Measurements from ENCODE around the gene HOXC5.

Gene HOXC5

DNA sequence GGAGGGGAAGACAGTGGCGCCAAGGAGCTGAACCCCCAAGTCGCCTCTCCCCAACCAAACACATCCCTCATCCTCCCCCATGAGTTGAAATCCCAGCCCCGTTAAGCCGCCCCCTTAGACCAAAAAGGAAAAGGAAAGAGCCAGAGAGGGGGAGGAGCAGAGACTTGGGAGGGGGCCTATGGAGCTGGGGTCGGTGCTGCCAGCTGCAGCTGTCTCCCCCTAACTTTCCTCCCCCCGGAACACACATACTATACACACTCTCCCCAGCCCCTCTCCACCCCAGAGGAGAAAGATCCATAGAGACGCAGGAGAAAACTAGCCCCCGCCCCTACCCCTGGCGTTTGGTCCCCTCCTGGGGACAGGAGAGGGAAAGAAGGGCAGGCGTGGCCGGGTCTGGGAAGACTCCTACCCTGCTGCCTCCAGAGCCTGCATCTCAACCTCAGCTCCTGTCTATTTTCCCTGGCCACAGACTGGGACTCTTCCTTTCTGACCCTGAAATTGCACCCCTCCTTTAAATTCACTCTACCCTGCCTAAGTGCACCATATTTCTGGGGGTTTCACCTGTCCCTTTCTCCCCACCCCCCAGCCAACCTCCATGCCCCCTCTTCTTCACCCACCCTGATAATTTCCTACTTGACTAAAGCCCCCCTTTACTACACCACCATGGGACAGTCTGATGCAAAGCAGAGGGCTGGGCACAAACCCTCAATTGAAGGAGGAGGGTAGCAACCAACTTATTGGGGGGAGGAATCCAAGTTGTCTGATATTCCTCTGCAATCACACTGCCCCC, 34.5 kb upstream of the HOXC5 start:
- no peak overlapping the region for H3K9ac ChIP-seq (ENCODE audit: low read length)
- H3K4me1 ChIP-seq (ENCODE audit: control insufficient read depth, insufficient read depth, low read length), result no peaks in the 10 kb centered on the region
- no peak overlapping the region for H3K27ac ChIP-seq (ENCODE audit: low read depth, low read length)
- no peaks in the 10 kb centered on the region for H3K36me3 ChIP-seq (ENCODE audit: control insufficient read depth, insufficient read depth, low read length)
- no peak overlapping the region for H3K4me3 ChIP-seq (ENCODE audit: low read length)
- peaks cover 84% of the 10 kb centered on the region for H3K27me3 ChIP-seq (ENCODE audit: control insufficient read depth, insufficient read depth, low read length)

GRCh38 chr12:53998900-53999236, 34.0 kb upstream of the HOXC5 start:
- H3K4me1 ChIP-seq (ENCODE audit: control insufficient read depth, insufficient read depth, low read length), result no peaks in the 10 kb centered on the region
- no peaks in the 10 kb centered on the region for H3K36me3 ChIP-seq (ENCODE audit: control insufficient read depth, insufficient read depth, low read length)
- H3K27ac ChIP-seq (ENCODE audit: low read depth, low read length), result no peak overlapping the region
- H3K4me3 ChIP-seq (ENCODE audit: low read length), result no peak overlapping the region
- H3K27me3 ChIP-seq (ENCODE audit: control insufficient read depth, insufficient read depth, low read length), result peaks cover 81% of the 10 kb centered on the region
- H3K9ac ChIP-seq (ENCODE audit: low read length), result no peak overlapping the region

DNA sequence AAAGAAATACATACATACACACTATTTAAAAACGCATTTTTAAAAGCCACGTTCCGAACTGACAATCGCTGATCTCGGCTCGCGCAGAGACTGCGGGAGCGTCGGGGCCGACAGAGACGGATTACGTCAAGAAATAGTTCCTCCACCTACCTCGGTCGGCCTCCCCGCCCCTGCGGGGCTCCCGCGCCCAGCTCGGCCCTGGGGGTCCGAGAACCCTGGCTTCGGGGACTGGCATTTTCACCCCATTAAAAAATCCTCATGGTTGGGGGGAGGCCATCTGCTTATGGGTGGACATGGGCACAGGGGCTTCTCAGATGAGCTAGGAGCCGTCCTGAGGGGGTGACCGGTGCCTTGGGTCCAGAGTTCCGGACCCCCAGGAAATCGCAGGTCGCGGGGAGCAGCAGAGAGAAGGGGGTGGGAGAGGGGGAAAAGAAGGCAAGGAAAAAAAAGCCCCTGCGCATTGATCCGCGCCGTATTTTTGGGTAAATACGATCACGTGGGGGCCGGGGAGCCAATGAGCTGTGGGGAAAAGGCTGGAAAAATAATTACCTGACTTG, 33.2 kb upstream of the HOXC5 start:
- Histone ChIP-seq H3K27me3 (ENCODE audit: control insufficient read depth, insufficient read depth, low read length) (peaks cover 77% of the 10 kb centered on the region), H3K4me1 (ENCODE audit: control insufficient read depth, insufficient read depth, low read length) (no peaks in the 10 kb centered on the region), H3K27ac (ENCODE audit: low read depth, low read length) (no peak overlapping the region), H3K4me3 (ENCODE audit: low read length) (peak overlapping the region; percentile 5), H3K9ac (ENCODE audit: low read length) (no peak overlapping the region), H3K36me3 (ENCODE audit: control insufficient read depth, insufficient read depth, low read length) (no peaks in the 10 kb centered on the region)

DNA sequence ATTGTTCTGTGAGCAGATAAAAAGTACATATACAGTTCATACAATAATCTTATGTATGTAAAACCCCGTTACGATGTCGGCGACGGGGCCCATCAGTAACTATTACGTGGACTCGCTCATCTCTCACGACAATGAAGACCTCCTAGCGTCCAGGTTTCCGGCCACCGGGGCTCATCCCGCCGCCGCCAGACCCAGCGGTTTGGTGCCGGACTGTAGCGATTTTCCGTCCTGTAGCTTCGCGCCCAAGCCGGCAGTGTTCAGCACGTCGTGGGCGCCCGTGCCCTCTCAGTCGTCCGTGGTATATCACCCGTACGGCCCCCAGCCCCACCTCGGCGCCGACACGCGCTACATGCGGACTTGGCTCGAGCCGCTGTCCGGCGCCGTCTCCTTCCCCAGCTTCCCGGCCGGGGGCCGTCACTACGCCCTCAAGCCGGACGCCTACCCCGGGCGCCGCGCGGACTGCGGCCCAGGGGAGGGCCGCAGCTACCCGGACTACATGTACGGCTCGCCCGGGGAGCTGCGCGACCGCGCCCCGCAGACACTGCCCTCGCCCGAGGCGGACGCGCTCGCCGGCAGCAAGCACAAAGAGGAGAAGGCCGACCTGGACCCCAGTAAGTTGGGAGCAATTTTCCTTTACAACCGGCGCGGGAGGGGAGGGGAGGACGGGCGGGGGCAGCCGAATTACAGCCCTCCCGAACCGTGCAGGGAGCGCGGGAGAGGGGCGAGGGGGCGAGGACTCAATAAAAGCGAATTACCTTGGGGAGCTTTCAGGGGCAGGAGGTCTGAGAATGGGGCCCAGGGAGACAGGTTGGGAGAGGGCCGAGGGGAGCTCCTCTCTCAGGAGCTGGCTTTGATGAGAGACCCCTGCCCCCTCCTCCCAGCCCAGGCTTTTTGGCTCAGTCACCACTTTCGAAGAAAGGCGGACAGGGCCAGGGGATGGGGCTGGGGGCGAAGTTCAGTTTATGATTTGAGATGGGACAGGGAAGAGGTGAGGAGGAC, 32.4 kb upstream of the HOXC5 start, which contains the start of gene HOXC9:
Gene HOXC9, plus strand, starts transcription at position 46 of the 999 bp plus-strand sequence. Its CDS starts 28 bp downstream, at position 74.
- peak within 1 kb of the TSS; percentile 5 for H3K4me3 ChIP-seq (ENCODE audit: low read length)
- H3K27ac ChIP-seq (ENCODE audit: low read depth, low read length), result no peak within 1 kb of the TSS
- H3K36me3 ChIP-seq (ENCODE audit: control insufficient read depth, insufficient read depth, low read length), result no peaks in the 10 kb centered on the region
- peaks cover 78% of the 10 kb centered on the region for H3K27me3 ChIP-seq (ENCODE audit: control insufficient read depth, insufficient read depth, low read length)
- no peak within 1 kb of the TSS for H3K9ac ChIP-seq (ENCODE audit: low read length)
- H3K4me1 ChIP-seq (ENCODE audit: control insufficient read depth, insufficient read depth, low read length), result no peaks in the 10 kb centered on the region

DNA sequence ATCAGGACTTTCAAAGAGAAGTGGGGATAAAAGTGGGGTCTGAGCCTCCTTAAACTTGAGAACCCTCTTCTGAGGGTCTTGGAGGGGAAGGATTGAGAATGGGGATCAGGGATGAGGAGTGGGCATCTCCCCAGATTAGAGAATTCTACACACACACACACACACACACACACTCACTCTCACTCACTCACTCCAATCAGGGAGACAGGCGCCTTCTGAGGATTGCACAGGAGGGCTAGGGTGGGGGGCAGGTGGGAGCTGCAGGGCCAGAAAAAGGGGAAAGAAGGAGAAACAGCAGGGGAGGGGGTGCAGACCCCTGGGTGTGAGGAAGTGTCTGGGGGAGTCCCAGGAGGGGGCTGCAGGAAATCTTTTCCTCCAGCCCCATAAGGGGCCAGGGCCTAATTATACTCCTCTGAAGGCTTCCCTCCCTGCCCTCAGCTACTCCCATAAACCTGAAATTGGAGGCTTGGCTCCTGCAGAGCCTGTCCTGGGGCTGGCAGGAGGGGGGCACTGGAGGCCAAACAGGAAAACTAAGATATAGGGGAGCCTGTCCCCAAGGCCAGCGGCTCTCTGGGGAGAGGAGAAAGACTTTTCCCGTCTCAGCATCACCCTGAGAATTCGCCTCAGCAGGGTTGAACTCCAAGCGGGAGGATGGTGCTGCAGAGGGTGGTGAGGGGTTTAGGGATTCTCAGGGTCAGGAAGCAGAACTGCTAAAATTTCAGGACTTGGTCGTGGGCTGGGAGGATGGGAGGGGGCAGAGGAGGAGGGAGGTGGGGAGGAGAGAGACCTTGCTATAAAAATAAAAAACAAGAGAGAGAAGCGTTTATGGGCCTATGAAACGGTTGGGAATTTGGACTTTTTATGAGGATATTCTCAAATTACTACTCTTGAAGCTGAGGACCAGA, 31.3 kb upstream of the HOXC5 start:
- Histone ChIP-seq H3K4me1 (ENCODE audit: control insufficient read depth, insufficient read depth, low read length) (no peaks in the 10 kb centered on the region), H3K27ac (ENCODE audit: low read depth, low read length) (no peak overlapping the region), H3K4me3 (ENCODE audit: low read length) (no peak overlapping the region), H3K9ac (ENCODE audit: low read length) (no peak overlapping the region), H3K27me3 (ENCODE audit: control insufficient read depth, insufficient read depth, low read length) (peaks cover 77% of the 10 kb centered on the region), H3K36me3 (ENCODE audit: control insufficient read depth, insufficient read depth, low read length) (no peaks in the 10 kb centered on the region)

DNA sequence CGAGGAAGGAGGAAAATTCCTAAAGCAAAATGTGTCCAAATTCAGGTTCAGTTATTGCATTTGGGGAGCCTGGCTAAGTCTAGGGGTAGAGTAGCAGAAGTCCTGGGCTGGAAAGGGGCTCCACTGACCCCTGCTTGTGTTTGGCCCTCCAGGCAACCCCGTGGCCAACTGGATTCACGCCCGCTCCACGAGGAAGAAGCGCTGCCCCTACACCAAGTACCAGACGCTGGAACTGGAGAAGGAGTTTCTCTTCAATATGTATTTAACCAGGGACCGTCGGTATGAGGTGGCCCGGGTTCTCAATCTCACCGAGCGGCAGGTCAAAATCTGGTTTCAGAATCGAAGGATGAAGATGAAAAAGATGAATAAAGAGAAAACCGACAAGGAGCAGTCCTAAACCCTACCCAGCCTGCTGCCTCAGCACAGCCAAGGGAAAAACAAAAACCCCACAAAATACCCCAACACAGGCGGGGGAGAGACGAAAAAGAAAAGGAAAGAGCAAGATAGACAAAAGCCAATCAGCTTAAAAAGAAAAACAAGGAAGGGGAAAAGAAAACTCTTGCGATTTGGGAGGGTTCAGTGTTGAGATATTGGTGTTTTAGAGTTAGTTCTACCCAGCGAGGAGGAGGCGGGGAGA, 30.5 kb upstream of the HOXC5 start:
- Histone ChIP-seq H3K9ac (ENCODE audit: low read length) (no peak overlapping the region), H3K27ac (ENCODE audit: low read depth, low read length) (no peak overlapping the region), H3K4me3 (ENCODE audit: low read length) (no peak overlapping the region), H3K36me3 (ENCODE audit: control insufficient read depth, insufficient read depth, low read length) (no peaks in the 10 kb centered on the region), H3K4me1 (ENCODE audit: control insufficient read depth, insufficient read depth, low read length) (no peaks in the 10 kb centered on the region), H3K27me3 (ENCODE audit: control insufficient read depth, insufficient read depth, low read length) (peaks cover 75% of the 10 kb centered on the region)

GRCh38 chr12:54002915-54003389, 29.9 kb upstream of the HOXC5 start:
- H3K36me3 ChIP-seq (ENCODE audit: control insufficient read depth, insufficient read depth, low read length), result no peaks in the 10 kb centered on the region
- no peaks in the 10 kb centered on the region for H3K4me1 ChIP-seq (ENCODE audit: control insufficient read depth, insufficient read depth, low read length)
- H3K9ac ChIP-seq (ENCODE audit: low read length), result no peak overlapping the region
- H3K4me3 ChIP-seq (ENCODE audit: low read length), result no peak overlapping the region
- H3K27me3 ChIP-seq (ENCODE audit: control insufficient read depth, insufficient read depth, low read length), result peaks cover 73% of the 10 kb centered on the region
- no peak overlapping the region for H3K27ac ChIP-seq (ENCODE audit: low read depth, low read length)

DNA sequence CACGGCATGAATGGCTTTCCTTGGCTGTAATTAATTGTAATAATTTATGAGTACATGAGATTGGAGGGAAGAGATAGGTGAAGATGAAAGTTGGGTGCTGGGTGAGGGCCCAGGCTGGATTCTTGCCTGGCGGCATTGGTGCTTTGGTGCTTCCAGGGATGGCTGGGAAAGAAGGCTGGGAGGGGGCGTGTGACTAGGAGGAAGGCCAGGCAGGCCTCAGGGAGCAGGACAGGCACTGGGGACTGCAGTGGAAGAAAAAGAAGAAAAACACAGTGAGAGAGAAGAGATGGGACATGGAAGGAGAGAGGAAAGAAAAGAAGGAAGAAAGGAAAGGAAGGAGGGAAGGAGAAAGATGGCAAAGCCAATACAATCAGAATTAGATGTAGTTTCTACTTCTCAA, 29.2 kb upstream of the HOXC5 start:
- H3K27me3 ChIP-seq (ENCODE audit: control insufficient read depth, insufficient read depth, low read length), result peaks cover 73% of the 10 kb centered on the region
- H3K27ac ChIP-seq (ENCODE audit: low read depth, low read length), result no peak overlapping the region
- no peaks in the 10 kb centered on the region for H3K4me1 ChIP-seq (ENCODE audit: control insufficient read depth, insufficient read depth, low read length)
- no peak overlapping the region for H3K9ac ChIP-seq (ENCODE audit: low read length)
- H3K4me3 ChIP-seq (ENCODE audit: low read length), result no peak overlapping the region
- H3K36me3 ChIP-seq (ENCODE audit: control insufficient read depth, insufficient read depth, low read length), result no peaks in the 10 kb centered on the region

GRCh38 chr12:54004063-54004840, 28.6 kb upstream of the HOXC5 start:
- Histone ChIP-seq H3K27ac (ENCODE audit: low read depth, low read length) (no peak overlapping the region), H3K27me3 (ENCODE audit: control insufficient read depth, insufficient read depth, low read length) (peaks cover 71% of the 10 kb centered on the region), H3K4me1 (ENCODE audit: control insufficient read depth, insufficient read depth, low read length) (peaks cover under 1% of the 10 kb centered on the region), H3K36me3 (ENCODE audit: control insufficient read depth, insufficient read depth, low read length) (no peaks in the 10 kb centered on the region), H3K9ac (ENCODE audit: low read length) (no peak overlapping the region), H3K4me3 (ENCODE audit: low read length) (no peak overlapping the region)

DNA sequence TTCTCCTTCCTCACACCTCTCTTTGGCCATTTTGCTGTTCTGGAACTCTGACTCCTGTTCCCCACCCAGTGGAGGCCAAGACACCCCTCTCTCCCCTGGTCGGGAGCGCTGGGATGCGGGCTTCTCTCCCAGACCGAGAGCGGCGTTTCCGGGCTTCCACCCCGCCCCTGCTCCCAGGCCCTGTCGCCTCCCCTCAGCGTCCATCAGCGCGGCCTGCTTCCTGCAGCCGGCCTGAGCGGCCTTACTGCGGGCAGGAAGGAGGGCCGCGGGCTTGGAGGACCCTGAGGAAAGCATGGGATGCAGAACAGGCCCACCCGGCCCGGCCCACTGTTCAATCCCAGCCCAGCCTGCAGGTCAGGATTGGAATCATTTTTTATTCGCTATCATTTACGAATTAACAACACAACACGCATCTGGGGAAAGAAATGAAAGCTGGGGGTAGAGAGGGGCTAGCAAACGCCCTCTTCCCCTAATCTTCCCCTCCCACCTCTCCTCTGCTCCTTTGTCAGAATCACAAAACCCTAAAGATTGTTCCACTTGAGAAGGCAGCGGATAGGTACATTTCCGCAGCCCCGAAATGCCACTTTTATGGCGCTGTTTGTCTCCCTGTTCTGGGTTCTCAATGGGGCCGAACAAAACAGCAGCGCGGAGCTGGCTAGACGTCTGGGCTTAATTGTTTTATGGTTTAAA, 27.9 kb upstream of the HOXC5 start:
- no peak overlapping the region for H3K27ac ChIP-seq (ENCODE audit: low read depth, low read length)
- H3K27me3 ChIP-seq (ENCODE audit: control insufficient read depth, insufficient read depth, low read length), result peaks cover 74% of the 10 kb centered on the region
- H3K4me3 ChIP-seq (ENCODE audit: low read length), result no peak overlapping the region
- no peaks in the 10 kb centered on the region for H3K36me3 ChIP-seq (ENCODE audit: control insufficient read depth, insufficient read depth, low read length)
- H3K4me1 ChIP-seq (ENCODE audit: control insufficient read depth, insufficient read depth, low read length), result peaks cover 3% of the 10 kb centered on the region
- no peak overlapping the region for H3K9ac ChIP-seq (ENCODE audit: low read length)
